Subcutaneous adipose tissue (tissue), 4 donors: Measurements from ENCODE around the gene CLCA2. TPM values are rescaled to one million over a fixed set of nuclear protein-coding genes. Genes with fewer than 3 reads are reported as not detected.

ENCODE experiments used
- total RNA-seq, 4 donors: library from RNA; depleted of rRNA; stranded (reverse); fragments of >200 nt; gene quantifications; one replicate each; pipeline ENCODE4 v1.1.0, GENCODE V29; 2016
- TF ChIP-seq, protein P1 (sequence below): fragments of 450-650 bp; IDR thresholded peaks from one replicate; pipeline ENCODE4 v1.5.1; 2016; ENCODE audit warnings: low read depth, mild to moderate bottlenecking, control low read depth, antibody characterized with exemption, moderate library complexity

Gene CLCA2
- total RNA-seq, 4 donors from 2014 or later: 0.88 to 1.4 TPM; not detected in 2

- TF ChIP-seq, protein P1, sequence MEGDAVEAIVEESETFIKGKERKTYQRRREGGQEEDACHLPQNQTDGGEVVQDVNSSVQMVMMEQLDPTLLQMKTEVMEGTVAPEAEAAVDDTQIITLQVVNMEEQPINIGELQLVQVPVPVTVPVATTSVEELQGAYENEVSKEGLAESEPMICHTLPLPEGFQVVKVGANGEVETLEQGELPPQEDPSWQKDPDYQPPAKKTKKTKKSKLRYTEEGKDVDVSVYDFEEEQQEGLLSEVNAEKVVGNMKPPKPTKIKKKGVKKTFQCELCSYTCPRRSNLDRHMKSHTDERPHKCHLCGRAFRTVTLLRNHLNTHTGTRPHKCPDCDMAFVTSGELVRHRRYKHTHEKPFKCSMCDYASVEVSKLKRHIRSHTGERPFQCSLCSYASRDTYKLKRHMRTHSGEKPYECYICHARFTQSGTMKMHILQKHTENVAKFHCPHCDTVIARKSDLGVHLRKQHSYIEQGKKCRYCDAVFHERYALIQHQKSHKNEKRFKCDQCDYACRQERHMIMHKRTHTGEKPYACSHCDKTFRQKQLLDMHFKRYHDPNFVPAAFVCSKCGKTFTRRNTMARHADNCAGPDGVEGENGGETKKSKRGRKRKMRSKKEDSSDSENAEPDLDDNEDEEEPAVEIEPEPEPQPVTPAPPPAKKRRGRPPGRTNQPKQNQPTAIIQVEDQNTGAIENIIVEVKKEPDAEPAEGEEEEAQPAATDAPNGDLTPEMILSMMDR: no peak
These were observed 63.8 kb downstream of the CLCA2 start for GRCh38 chr1:86487811-86488141.

DNA sequence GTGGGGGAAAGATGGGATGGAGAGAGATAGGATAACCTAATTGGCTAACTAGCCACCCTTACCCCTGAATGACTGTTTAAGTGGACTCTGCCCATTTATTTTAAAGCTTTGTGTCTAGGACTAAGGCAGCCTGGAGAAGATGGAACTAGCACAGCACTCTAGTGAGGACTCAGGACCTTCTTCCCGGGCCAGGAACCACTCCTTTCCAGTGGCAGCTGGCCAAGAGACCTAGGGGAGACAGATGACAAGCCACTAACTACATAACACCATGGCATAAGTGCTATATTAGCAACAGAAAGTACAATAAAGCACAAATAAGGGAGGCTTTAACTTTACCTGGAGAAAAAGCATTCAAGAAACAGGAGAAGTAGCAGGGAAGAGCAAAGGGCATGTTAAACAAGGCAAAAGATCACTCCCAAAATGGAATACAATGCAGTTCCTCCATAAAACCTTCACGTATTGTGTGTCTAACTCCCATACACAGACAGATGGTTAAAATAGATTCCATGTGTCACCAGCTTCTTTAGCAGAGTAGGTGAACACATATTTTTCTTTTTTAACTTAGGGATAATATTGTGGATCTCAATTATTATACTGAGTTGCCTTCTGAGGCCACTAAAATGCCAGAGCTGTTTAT, 65.4 kb downstream of the CLCA2 start:
- TF ChIP-seq, protein P1: no peak

DNA sequence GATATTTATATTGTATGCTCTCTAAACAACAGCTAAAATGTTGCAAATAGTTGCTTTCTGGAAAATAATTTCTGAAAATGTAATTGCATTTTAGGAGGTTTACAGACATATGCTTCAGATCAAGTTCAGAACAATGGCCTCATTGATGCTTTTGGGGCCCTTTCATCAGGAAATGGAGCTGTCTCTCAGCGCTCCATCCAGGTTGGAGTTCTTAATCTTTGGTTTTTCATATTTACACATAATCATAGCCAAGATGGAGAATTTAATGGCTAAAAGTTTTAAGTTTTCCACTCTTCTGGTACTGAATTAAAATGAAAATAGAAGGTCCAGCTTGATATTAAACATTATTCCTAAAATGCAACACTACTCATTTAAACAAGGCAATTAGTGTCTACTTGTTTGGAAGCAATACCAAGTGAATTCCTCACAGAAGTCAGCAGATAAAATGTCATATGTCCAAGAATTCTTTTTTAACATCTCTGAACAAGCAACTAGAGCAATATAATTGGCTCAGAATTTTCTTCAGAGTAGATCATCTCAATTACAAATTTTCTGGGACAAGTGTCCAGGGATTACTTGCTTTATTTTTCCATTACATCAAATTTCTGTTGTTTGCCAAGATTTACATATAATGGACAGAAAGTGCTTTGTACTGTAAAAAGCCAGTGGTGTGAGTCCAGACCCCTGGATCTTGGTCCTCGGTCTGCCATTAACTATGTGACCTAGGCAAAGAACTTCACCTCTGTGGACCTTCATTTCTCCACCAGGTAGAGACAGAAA, 67.4 kb downstream of the CLCA2 start:
- TF ChIP-seq, protein P1: no peak

DNA sequence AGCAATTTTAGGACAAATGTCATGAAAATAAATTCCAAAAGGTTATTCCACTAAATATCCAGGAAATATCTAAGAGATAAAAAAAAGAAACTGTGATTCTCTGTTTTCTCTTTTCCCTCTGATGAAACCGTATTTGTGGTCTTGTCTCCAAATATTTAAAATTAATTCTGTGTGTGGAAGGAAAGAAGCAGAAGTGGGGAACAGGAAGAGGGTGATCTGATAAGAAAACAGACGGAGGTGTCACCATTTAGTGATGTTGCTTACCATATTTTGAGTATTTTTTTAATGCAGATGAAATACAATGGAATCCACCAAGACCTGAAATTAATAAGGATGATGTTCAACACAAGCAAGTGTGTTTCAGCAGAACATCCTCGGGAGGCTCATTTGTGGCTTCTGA, 74.3 kb downstream of the CLCA2 start:
- TF ChIP-seq, protein P1: no peak

DNA sequence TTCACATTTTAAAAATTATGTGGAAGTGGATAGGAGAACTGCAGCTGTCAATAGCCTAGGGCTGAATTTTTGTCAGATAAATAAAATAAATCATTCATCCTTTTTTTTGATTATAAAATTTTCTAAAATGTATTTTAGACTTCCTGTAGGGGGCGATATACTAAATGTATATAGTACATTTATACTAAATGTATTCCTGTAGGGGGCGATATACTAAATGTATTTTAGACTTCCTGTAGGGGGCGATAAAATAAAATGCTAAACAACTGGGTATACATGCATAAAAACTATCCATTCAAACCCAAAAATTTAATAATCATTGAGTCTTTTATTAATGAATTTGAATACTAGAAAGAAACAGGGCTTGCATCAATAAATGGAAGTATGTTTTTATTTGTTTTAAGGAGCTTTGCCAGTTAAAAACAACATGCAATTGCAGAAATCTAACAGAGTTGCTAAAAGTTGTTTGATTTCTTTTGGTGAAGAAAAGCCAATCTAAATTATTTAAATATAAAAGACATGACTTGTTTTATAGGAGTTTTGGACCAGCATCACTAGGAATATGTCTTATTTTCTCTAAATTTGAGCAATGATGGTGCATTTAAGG, 76.1 kb downstream of the CLCA2 start:
- TF ChIP-seq, protein P1: no peak

GRCh38 chr1:86500714-86501113, 76.7 kb downstream of the CLCA2 start:
- TF ChIP-seq, protein P1: no peak

GRCh38 chr1:86502721-86503405, 78.9 kb downstream of the CLCA2 start:
- TF ChIP-seq, protein P1: no peak
